CD4-positive, alpha-beta T cell treated with Interleukin-17A for 4 hours (primary cell): ENCODE results near the gene API5.
"Not testable (repeated sequence)": the region's sequence is repeated elsewhere in the genome, so short reads cannot be mapped to it uniquely, and the experiment has no call there.

ENCODE experiments used
- DNase-seq: peaks from one replicate; pipeline ENCODE4 v3.0.0-alpha.2; 2020; ENCODE audit warnings: mixed read lengths

API5 gene

GRCh38 chr11:43311791-43312607, at the start of gene API5:
Gene API5 (plus strand): TSS chr11:43311996. CDS start chr11:43312128, 132 bp downstream.
- peak; percentile 92 for DNase-seq

GRCh38 chr11:43267856-43268580, 43.8 kb upstream of the API5 start:
- no peak for DNase-seq

- DNase-seq = no peak
Observed at GRCh38 chr11:43268786-43269185, 43.0 kb upstream of the API5 start.

- DNase-seq = no peak
Observed at GRCh38 chr11:43269254-43269918, 42.4 kb upstream of the API5 start.

- no peak for DNase-seq
Observed at GRCh38 chr11:43270468-43270867, 41.3 kb upstream of the API5 start.

GRCh38 chr11:43278193-43278956, 33.4 kb upstream of the API5 start:
- no peak for DNase-seq

GRCh38 chr11:43282607-43283440, 29.0 kb upstream of the API5 start:
- peak; percentile 51 for DNase-seq

- DNase-seq = no peak
Observed at GRCh38 chr11:43285826-43286225, 26.0 kb upstream of the API5 start.

- DNase-seq = no peak
Observed at GRCh38 chr11:43289368-43289767, 22.4 kb upstream of the API5 start.

- DNase-seq = no peak
Observed at GRCh38 chr11:43298397-43298796, 13.4 kb upstream of the API5 start.

- no peak for DNase-seq
Observed at GRCh38 chr11:43315966-43316365, 4.2 kb downstream of the API5 start.

- no peak for DNase-seq
Observed at GRCh38 chr11:43316451-43316850, 4.7 kb downstream of the API5 start.

- no peak for DNase-seq
Observed at GRCh38 chr11:43327987-43328386, 16.2 kb downstream of the API5 start.

GRCh38 chr11:43328482-43328881, 16.7 kb downstream of the API5 start:
- DNase-seq = no peak

- no peak for DNase-seq
Observed at GRCh38 chr11:43341159-43341558, 29.4 kb downstream of the API5 start.

GRCh38 chr11:43351426-43351825, 39.6 kb downstream of the API5 start:
- not testable (repeated sequence) for DNase-seq

GRCh38 chr11:43354311-43354710, 42.5 kb downstream of the API5 start:
- DNase-seq = no peak

GRCh38 chr11:43356336-43356735, 44.5 kb downstream of the API5 start:
- DNase-seq = no peak

GRCh38 chr11:43358279-43358800, 46.5 kb downstream of the API5 start:
- DNase-seq = no peak

GRCh38 chr11:43358801-43359421, 47.1 kb downstream of the API5 start, which contains the start of gene TTC17:
Gene TTC17 (plus strand): TSS chr11:43358920. CDS start chr11:43358955, 35 bp downstream.
- DNase-seq = peak; percentile 94

- no peak for DNase-seq
Observed at GRCh38 chr11:43359422-43359818, 47.6 kb downstream of the API5 start.
